ENCODE results near the gene DMD.

DNA sequence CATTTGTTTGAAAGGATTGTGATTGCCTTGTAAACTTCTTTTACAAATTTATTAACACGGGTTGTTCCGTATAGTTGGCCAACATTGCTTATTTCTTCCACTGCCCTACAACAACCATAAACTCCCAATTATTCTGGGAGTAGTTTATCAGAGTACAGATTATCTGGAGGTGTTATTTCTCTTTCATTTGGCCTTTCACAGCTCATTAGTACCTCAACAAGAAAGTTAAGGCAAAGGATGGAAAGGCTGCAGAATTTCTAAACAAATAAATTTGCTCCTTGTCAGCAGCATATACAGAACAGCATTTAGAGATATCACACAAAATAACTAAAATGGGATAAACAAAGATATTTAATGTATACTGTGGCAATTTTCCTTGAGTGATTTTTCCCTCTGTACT lies 548.8 kb downstream of the DMD start:
- TF ChIP-seq CTCF (IDR thresholded peaks at IDR 0.05; ENCODE audit: control extremely low read depth in 1 of 3, insufficient read depth in 1 of 3, low read depth in 1 of 3, low read length in 3 of 3), result no peak
- TF ChIP-seq JUN (IDR thresholded peaks at IDR 0.05; ENCODE audit: low read depth, low read length), result no peak
- TF ChIP-seq NRF1 (IDR thresholded peaks at IDR 0.05; ENCODE audit: low read depth, low read length), result no peak
- TF ChIP-seq TBP (IDR thresholded peaks at IDR 0.05; ENCODE audit: low read depth, low read length), result no peak
- TF ChIP-seq, protein P1, sequence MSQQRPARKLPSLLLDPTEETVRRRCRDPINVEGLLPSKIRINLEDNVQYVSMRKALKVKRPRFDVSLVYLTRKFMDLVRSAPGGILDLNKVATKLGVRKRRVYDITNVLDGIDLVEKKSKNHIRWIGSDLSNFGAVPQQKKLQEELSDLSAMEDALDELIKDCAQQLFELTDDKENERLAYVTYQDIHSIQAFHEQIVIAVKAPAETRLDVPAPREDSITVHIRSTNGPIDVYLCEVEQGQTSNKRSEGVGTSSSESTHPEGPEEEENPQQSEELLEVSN (IDR thresholded peaks at IDR 0.05), result no peak
- TF ChIP-seq MAFK (IDR thresholded peaks at IDR 0.05; ENCODE audit: low read depth, low read length), result no peak
- TF ChIP-seq RFX5 (IDR thresholded peaks at IDR 0.05; ENCODE audit: borderline replicate concordance, low read depth, low read length), result no peak

All from H1 (cell line).